Choroid plexus epithelial cell (primary cell): Measurements from ENCODE around the gene THRAP3.
A peak's percentile ranks its signal among the peaks of the same experiment; 100 is the strongest.

ENCODE experiments used
- DNase-seq: peaks from one replicate; pipeline ENCODE4 v3.0.0-alpha.2; 2010; ENCODE audit warnings: low read depth
- H3K4me3 ChIP-seq: 2 replicates; pipeline ENCODE4 v1.5.1; 2011; ENCODE audit warnings: low read depth, mild to moderate bottlenecking, control low read depth, low read length, moderate library complexity
- TF ChIP-seq, protein P1 (sequence below): conservative IDR thresholded peaks from 2 replicates; pipeline ENCODE4 v1.5.1; 2011; ENCODE audit warnings: low read depth, mild to moderate bottlenecking, control low read depth, inconsistent platforms, low read length, moderate library complexity

Gene THRAP3, protein sequence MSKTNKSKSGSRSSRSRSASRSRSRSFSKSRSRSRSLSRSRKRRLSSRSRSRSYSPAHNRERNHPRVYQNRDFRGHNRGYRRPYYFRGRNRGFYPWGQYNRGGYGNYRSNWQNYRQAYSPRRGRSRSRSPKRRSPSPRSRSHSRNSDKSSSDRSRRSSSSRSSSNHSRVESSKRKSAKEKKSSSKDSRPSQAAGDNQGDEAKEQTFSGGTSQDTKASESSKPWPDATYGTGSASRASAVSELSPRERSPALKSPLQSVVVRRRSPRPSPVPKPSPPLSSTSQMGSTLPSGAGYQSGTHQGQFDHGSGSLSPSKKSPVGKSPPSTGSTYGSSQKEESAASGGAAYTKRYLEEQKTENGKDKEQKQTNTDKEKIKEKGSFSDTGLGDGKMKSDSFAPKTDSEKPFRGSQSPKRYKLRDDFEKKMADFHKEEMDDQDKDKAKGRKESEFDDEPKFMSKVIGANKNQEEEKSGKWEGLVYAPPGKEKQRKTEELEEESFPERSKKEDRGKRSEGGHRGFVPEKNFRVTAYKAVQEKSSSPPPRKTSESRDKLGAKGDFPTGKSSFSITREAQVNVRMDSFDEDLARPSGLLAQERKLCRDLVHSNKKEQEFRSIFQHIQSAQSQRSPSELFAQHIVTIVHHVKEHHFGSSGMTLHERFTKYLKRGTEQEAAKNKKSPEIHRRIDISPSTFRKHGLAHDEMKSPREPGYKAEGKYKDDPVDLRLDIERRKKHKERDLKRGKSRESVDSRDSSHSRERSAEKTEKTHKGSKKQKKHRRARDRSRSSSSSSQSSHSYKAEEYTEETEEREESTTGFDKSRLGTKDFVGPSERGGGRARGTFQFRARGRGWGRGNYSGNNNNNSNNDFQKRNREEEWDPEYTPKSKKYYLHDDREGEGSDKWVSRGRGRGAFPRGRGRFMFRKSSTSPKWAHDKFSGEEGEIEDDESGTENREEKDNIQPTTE

DNA sequence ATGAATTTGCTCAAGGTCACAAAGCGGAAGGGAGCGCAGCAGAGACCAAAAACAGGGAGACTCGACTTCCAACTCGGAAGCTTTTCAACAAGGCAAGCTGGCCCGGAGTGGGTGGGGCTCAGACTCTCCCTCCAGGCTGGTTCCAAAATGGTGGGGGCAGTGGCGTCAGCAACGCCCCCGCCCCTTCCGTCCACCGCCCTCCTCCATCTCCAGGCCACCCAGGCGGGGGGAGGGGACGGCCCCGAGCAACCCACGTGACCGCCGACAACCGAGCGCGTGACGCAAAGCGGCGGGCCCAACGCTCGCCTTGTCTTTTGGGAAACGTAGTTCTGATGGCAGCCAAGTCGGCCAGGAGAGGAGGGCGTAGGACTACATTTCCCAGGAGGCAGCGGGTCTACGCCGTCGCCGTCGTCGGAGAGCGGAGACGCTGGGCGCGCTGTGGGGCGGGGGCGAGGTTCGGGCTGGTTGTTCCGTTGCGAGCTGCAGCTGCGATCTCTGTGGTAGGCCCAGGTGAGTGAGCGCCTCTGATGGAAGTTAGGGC lies at the start of gene THRAP3:
TSS of gene THRAP3 (plus strand) at position 448 of the 541 bp plus-strand sequence. CDS start 58,121 bp downstream, outside the sequence.
- peak within 1 kb of the TSS; percentile 76 for H3K4me3 ChIP-seq
- peak; percentile 100 for DNase-seq
- TF ChIP-seq, protein P1, sequence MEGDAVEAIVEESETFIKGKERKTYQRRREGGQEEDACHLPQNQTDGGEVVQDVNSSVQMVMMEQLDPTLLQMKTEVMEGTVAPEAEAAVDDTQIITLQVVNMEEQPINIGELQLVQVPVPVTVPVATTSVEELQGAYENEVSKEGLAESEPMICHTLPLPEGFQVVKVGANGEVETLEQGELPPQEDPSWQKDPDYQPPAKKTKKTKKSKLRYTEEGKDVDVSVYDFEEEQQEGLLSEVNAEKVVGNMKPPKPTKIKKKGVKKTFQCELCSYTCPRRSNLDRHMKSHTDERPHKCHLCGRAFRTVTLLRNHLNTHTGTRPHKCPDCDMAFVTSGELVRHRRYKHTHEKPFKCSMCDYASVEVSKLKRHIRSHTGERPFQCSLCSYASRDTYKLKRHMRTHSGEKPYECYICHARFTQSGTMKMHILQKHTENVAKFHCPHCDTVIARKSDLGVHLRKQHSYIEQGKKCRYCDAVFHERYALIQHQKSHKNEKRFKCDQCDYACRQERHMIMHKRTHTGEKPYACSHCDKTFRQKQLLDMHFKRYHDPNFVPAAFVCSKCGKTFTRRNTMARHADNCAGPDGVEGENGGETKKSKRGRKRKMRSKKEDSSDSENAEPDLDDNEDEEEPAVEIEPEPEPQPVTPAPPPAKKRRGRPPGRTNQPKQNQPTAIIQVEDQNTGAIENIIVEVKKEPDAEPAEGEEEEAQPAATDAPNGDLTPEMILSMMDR = no peak

DNA sequence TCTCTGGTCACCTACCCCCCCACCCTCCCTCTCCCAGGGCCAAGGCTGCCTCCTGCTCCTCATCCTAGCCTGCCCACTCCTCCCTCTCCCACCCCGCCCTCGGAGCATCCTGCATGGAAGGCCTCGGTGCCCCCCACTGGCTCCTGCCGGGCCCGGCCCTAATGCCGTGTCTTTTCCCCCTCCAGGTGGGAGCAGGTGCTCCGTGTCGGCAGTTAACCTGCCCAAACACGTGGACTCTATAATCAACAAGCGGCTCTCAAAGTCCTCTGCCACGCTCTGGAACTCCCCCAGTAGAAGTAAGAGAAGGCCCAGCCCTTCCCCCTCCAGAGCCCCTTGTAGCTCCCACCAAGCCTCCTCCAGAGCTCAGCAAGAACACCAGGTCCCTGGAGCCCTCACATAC lies 49.5 kb upstream of the THRAP3 start:
- TF ChIP-seq, protein P1 = no peak

DNA sequence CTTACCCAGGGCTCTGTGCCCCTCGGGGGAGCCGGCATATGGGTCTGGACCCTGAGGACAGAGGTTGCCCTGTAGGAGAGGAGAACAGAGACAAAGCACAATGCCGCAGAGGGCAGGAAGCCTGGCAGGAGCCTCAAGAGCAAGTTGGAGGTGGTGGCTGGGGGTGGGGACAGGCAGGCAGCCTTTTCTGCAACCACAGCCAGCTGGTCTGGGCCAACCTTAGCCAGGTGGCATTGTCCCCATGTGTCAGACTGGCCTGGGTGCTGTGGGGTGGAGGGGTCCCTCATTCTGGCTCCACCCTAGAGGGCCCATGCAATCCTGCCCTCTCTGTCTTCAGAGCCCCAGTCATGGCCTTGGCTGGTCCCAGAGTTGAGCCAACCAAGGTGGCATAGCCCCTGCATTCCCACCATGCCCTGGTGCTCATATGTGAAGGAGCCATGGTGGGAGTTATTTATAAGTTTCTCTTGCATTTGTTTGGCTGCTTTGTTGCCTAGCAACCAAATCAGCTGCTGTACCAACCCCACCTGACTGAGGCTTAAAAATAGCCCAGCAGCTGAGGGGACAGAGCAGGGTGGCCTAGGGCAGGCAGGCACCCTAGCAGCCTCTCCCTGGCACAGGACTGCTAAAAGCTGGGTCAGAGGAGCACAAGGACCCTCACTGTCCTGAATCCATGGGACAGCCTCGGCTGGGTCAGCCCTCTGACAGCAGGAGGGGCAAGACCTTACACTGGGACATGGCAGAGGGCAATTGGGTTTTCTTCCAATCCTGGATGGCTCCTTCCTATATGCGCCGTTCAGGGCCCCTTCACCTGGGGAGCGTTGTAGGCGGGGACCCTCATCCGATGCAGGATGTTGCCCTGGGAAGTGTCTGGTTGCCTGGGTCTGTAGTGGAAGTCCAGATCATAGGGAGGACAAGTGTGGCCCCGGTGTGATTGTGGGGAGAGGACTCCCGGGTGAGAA lies 48.8 kb upstream of the THRAP3 start:
- H3K4me3 ChIP-seq = no peak overlapping the region
- TF ChIP-seq, protein P1 = no peak
- DNase-seq = peak; percentile 86

More for the DNA sequence above, 49.5 kb upstream of the THRAP3 start:
- H3K4me3 ChIP-seq = no peak overlapping the region
- DNase-seq = no peak

DNA sequence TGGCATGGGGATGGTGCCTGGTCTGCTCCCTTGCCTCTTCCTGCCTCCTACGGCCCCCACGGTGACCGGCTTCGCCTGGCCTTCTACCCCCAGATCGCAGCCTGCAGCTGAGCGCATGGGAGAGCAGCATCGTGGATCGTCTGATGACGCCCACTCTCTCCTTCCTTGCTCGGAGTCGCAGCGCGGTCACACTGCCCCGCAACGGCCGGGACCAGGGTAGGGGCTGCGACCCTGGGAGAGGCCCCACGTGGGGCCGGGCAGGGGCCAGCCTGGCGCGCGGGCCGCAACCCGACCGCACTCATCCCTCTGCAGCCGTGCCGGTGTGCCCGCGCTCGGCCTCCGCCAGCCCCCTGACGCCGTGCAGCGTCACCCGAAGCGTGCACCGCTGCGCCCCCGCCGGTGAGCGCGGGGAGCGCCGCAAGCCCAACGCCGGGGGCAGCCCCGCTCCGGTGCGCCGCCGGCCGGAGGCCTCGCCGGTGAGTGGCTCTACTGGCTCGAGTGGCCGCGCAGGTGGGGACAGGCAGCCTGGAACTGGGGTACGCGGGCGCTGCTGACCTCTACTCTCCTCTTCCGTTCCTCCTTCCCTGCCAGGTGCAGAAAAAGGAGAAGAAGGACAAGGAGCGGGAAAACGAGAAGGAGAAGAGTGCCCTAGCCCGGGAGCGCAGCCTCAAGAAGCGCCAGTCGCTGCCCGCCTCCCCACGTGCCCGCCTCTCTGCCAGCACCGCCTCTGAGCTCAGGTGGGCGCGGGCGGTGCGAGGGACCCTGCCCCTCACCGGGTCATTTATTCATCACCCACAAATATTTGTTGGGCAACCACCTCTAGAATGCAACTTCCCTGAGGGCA lies 47.9 kb upstream of the THRAP3 start:
- TF ChIP-seq, protein P1 = no peak
- DNase-seq = no peak
- no peak overlapping the region for H3K4me3 ChIP-seq

DNA sequence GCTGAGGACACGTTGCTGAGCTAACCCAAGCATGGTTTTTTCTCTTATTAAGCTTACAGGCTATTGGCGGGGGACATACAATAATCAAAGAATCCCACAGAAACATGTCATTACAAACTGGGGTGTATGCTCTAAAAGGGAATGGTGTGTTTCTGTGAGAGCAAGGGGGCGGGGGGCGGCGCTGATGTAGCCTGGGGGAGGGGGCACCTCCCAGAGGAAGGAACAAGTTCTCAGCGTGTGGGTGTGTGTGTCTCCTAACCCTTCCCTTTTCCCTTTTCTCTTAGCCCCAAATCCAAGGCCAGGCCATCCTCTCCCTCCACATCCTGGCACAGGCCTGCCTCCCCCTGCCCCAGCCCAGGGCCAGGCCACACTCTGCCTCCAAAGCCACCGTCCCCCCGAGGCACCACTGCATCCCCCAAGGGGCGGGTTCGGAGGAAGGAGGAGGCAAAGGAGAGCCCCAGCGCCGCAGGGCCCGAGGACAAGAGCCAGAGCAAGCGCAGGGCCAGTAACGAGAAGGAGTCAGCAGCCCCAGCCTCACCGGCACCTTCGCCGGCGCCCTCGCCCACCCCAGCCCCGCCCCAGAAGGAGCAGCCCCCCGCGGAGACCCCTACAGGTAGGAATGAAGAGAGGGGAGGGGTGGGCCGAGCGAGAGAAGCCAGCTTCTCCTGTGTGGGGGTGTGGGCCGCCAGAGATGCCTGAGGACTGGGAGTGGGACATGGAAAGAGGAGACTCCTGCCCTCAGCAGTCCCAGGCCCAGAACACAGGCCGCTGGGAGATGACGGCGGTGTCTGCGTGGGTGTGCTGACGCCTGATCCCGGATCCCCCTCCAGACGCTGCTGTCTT lies 46.4 kb upstream of the THRAP3 start:
- TF ChIP-seq, protein P1 = no peak
- no peak overlapping the region for H3K4me3 ChIP-seq
- DNase-seq = no peak
